Upper lobe of left lung (tissue), 4 donors: ENCODE measurements around the gene DENND4C.

Experiments
- EP300 ChIP-seq, 4 donors: sonication (generic); formaldehyde crosslinking; IDR thresholded peaks; one replicate each; pipeline ENCODE4 v1.5.1; 2017; ENCODE audit warnings: antibody characterized with exemption in 4 of 4, control low read depth in 2 of 4
- POLR2A ChIP-seq, 4 donors: fragments of 450-650 bp; IDR thresholded peaks; one replicate each; pipeline ENCODE4 v1.5.1; 2016 to 2017; ENCODE audit warnings: antibody characterized with exemption in 4 of 4, mild to moderate bottlenecking in 2 of 4
- POLR2AphosphoS5 ChIP-seq, 2 donors: sonication (generic); formaldehyde crosslinking; IDR thresholded peaks; one replicate each; pipeline ENCODE4 v1.5.1; 2017; ENCODE audit warnings: antibody characterized with exemption in 2 of 2
- TF ChIP-seq, protein P1 (sequence below), 6 experiments: fragments of 450-650 bp in 4 of 6; fragments of 200-600 bp in 2 of 6; sonication (generic) in 2 of 6; IDR thresholded peaks; one replicate each; pipeline ENCODE4 v1.5.1; 2016 to 2019; ENCODE audit warnings: antibody characterized with exemption in 6 of 6

DNA sequence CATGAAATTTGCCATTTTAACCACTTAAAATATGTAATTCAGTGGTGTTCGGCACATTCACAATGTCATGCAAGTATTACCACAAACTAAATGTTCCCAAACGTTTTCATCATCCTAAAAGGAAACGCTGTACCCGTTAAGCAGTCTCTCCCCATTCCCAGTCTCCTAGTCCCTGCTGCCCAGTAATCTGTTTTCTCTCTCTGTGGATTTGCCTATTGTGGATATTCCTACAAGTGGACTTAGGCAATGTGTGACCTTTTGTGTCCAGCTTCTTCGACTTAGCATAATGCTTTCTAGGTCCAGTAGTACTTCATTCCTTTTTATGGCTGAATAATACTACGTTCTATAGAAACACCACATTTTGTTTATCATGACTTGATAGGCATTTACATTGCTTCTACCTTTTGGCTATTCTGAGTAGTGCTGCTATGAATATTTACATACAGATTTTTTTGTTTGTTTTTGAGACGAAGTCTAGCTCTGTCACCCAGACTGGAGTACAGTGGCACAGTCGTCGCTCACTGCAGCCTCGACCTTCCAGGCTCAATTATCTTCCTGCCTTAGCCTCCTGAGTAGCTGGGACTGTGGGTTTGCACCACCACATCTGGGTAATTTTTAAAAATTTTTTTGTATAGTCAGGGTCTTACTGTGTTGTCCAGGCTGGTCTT lies 13.0 kb downstream of the DENND4C start:
- TF ChIP-seq, protein P1, sequence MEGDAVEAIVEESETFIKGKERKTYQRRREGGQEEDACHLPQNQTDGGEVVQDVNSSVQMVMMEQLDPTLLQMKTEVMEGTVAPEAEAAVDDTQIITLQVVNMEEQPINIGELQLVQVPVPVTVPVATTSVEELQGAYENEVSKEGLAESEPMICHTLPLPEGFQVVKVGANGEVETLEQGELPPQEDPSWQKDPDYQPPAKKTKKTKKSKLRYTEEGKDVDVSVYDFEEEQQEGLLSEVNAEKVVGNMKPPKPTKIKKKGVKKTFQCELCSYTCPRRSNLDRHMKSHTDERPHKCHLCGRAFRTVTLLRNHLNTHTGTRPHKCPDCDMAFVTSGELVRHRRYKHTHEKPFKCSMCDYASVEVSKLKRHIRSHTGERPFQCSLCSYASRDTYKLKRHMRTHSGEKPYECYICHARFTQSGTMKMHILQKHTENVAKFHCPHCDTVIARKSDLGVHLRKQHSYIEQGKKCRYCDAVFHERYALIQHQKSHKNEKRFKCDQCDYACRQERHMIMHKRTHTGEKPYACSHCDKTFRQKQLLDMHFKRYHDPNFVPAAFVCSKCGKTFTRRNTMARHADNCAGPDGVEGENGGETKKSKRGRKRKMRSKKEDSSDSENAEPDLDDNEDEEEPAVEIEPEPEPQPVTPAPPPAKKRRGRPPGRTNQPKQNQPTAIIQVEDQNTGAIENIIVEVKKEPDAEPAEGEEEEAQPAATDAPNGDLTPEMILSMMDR (IDR thresholded peaks at IDR 0.05), result no peak
- TF ChIP-seq POLR2AphosphoS5 (IDR thresholded peaks at IDR 0.05), result no peak
- no peak for TF ChIP-seq POLR2A (IDR thresholded peaks at IDR 0.05)
- no peak for TF ChIP-seq EP300 (IDR thresholded peaks at IDR 0.05)
